Neuron (in vitro differentiated cells): ENCODE measurements around the gene RAE1.

Experiments used
- H2AFZ ChIP-seq: one replicate; pipeline ENCODE4 v1.6.1; 2013; ENCODE audit warnings: low read depth, mild to moderate bottlenecking, inconsistent platforms, low read length, moderate library complexity
- H3K27me3 ChIP-seq: one replicate; pipeline ENCODE4 v1.6.1; 2013; ENCODE audit warnings: low read length; ENCODE audit not compliant: insufficient read depth
- H3K36me3 ChIP-seq: one replicate; pipeline ENCODE4 v1.6.1; 2013; ENCODE audit warnings: low read length; ENCODE audit not compliant: insufficient read depth
- H3K4me1 ChIP-seq: one replicate; pipeline ENCODE4 v1.6.1; 2013; ENCODE audit warnings: low read length; ENCODE audit not compliant: insufficient read depth
- H3K4me3 ChIP-seq: 2 replicates; pipeline ENCODE4 v1.5.1; 2013; ENCODE audit warnings: mild to moderate bottlenecking, low read length, moderate library complexity
- H3K9me3 ChIP-seq: one replicate; pipeline ENCODE4 v1.6.1; 2013; ENCODE audit warnings: low read length

Gene RAE1

GRCh38 chr20:57364451-57364850 lies 13.4 kb downstream of the RAE1 start:
- Histone ChIP-seq H3K36me3 (peaks cover 56% of the 10 kb centered on the region), H3K27me3 (no peaks in the 10 kb centered on the region), H2AFZ (no peak overlapping the region), H3K4me1 (no peaks in the 10 kb centered on the region), H3K4me3 (no peak overlapping the region), H3K9me3 (no peaks in the 10 kb centered on the region)

GRCh38 chr20:57369596-57369995 lies 18.5 kb downstream of the RAE1 start:
- no peak overlapping the region for H2AFZ ChIP-seq
- no peaks in the 10 kb centered on the region for H3K9me3 ChIP-seq
- H3K27me3 ChIP-seq = no peaks in the 10 kb centered on the region
- H3K36me3 ChIP-seq = peaks cover 92% of the 10 kb centered on the region
- no peak overlapping the region for H3K4me3 ChIP-seq
- no peaks in the 10 kb centered on the region for H3K4me1 ChIP-seq

- H3K4me1 ChIP-seq = no peaks in the 10 kb centered on the region
- no peak overlapping the region for H2AFZ ChIP-seq
- no peaks in the 10 kb centered on the region for H3K9me3 ChIP-seq
- H3K27me3 ChIP-seq = no peaks in the 10 kb centered on the region
- H3K4me3 ChIP-seq = no peak overlapping the region
- peaks cover 95% of the 10 kb centered on the region for H3K36me3 ChIP-seq
Observed at GRCh38 chr20:57370316-57370715, 19.3 kb downstream of the RAE1 start.

GRCh38 chr20:57371363-57371762 lies 20.3 kb downstream of the RAE1 start:
- peaks cover 95% of the 10 kb centered on the region for H3K36me3 ChIP-seq
- no peak overlapping the region for H2AFZ ChIP-seq
- H3K9me3 ChIP-seq = no peaks in the 10 kb centered on the region
- no peak overlapping the region for H3K4me3 ChIP-seq
- H3K27me3 ChIP-seq = no peaks in the 10 kb centered on the region
- no peaks in the 10 kb centered on the region for H3K4me1 ChIP-seq

GRCh38 chr20:57372157-57372556 lies 21.1 kb downstream of the RAE1 start:
- Histone ChIP-seq H3K4me3 (no peak overlapping the region), H2AFZ (no peak overlapping the region), H3K36me3 (peaks cover 95% of the 10 kb centered on the region), H3K9me3 (no peaks in the 10 kb centered on the region), H3K27me3 (no peaks in the 10 kb centered on the region), H3K4me1 (no peaks in the 10 kb centered on the region)

- no peaks in the 10 kb centered on the region for H3K9me3 ChIP-seq
- H3K4me3 ChIP-seq = no peak overlapping the region
- H2AFZ ChIP-seq = no peak overlapping the region
- no peaks in the 10 kb centered on the region for H3K27me3 ChIP-seq
- H3K4me1 ChIP-seq = no peaks in the 10 kb centered on the region
- H3K36me3 ChIP-seq = peaks cover 96% of the 10 kb centered on the region
Observed at GRCh38 chr20:57372581-57373350, 21.7 kb downstream of the RAE1 start.

GRCh38 chr20:57374343-57374930 lies 23.4 kb downstream of the RAE1 start:
- Histone ChIP-seq H3K27me3 (no peaks in the 10 kb centered on the region), H2AFZ (no peak overlapping the region), H3K9me3 (no peaks in the 10 kb centered on the region), H3K36me3 (peaks cover 94% of the 10 kb centered on the region), H3K4me3 (no peak overlapping the region), H3K4me1 (no peaks in the 10 kb centered on the region)

- Histone ChIP-seq H3K4me3 (no peak overlapping the region), H3K36me3 (peaks cover 94% of the 10 kb centered on the region), H2AFZ (no peak overlapping the region), H3K27me3 (no peaks in the 10 kb centered on the region), H3K9me3 (no peaks in the 10 kb centered on the region), H3K4me1 (no peaks in the 10 kb centered on the region)
Observed at GRCh38 chr20:57374931-57375651, 24.0 kb downstream of the RAE1 start.

- no peaks in the 10 kb centered on the region for H3K4me1 ChIP-seq
- H3K4me3 ChIP-seq = no peak overlapping the region
- no peak overlapping the region for H2AFZ ChIP-seq
- H3K36me3 ChIP-seq = peaks cover 93% of the 10 kb centered on the region
- no peaks in the 10 kb centered on the region for H3K27me3 ChIP-seq
- no peaks in the 10 kb centered on the region for H3K9me3 ChIP-seq
Observed at GRCh38 chr20:57375652-57376230, 24.7 kb downstream of the RAE1 start.

- Histone ChIP-seq H3K9me3 (no peaks in the 10 kb centered on the region), H3K4me1 (no peaks in the 10 kb centered on the region), H3K36me3 (peaks cover 80% of the 10 kb centered on the region), H3K27me3 (no peaks in the 10 kb centered on the region), H2AFZ (no peak overlapping the region), H3K4me3 (no peak overlapping the region)
Observed at GRCh38 chr20:57377350-57377749, 26.3 kb downstream of the RAE1 start.

- no peaks in the 10 kb centered on the region for H3K27me3 ChIP-seq
- H3K36me3 ChIP-seq = peaks cover 72% of the 10 kb centered on the region
Observed at GRCh38 chr20:57378107-57378506, 27.1 kb downstream of the RAE1 start.

GRCh38 chr20:57378646-57379262 lies 27.7 kb downstream of the RAE1 start:
- no peak overlapping the region for H2AFZ ChIP-seq
- no peaks in the 10 kb centered on the region for H3K27me3 ChIP-seq
- no peaks in the 10 kb centered on the region for H3K9me3 ChIP-seq
- H3K4me3 ChIP-seq = no peak overlapping the region
- H3K4me1 ChIP-seq = no peaks in the 10 kb centered on the region
- peaks cover 66% of the 10 kb centered on the region for H3K36me3 ChIP-seq

More at GRCh38 chr20:57378107-57378506, 27.1 kb downstream of the RAE1 start:
- H3K9me3 ChIP-seq = no peaks in the 10 kb centered on the region
- no peak overlapping the region for H3K4me3 ChIP-seq
- no peak overlapping the region for H2AFZ ChIP-seq
- H3K4me1 ChIP-seq = no peaks in the 10 kb centered on the region

GRCh38 chr20:57379263-57379647 lies 28.2 kb downstream of the RAE1 start:
- Histone ChIP-seq H3K36me3 (peaks cover 63% of the 10 kb centered on the region), H3K4me3 (no peak overlapping the region), H3K4me1 (no peaks in the 10 kb centered on the region), H3K9me3 (no peaks in the 10 kb centered on the region), H2AFZ (no peak overlapping the region), H3K27me3 (no peaks in the 10 kb centered on the region)
